Cardiac muscle cell (in vitro differentiated cells and primary cell): ENCODE results near the gene CCDC134. TPM values are rescaled to one million over a fixed set of nuclear protein-coding genes. Genes with fewer than 3 reads are reported as not detected.

Experiments
- DNase-seq, 2 donors: peaks; one replicate each; pipeline versions ENCODE4 v3.0.0 to v3.0.0-alpha.2; 2010 to 2017; ENCODE audit warnings: low read depth in 1 of 2, low spot score in 1 of 2
- H3K27ac ChIP-seq: fragments of 200-600 bp; sonication (generic); 2 replicates; pipeline ENCODE4 v1.5.1; 2016
- H3K27me3 ChIP-seq: fragments of 200-600 bp; sonication (generic); 2 replicates; pipeline ENCODE4 v1.6.0; 2016; ENCODE audit warnings: control low read depth
- H3K36me3 ChIP-seq: fragments of 200-600 bp; sonication (generic); 2 replicates; pipeline ENCODE4 v1.5.1; 2016; ENCODE audit warnings: control low read depth
- H3K4me1 ChIP-seq: fragments of 200-600 bp; sonication (generic); 2 replicates; pipeline ENCODE4 v1.8.1; 2017; ENCODE audit warnings: low read depth, mild to moderate bottlenecking, mixed run types
- H3K4me3 ChIP-seq: fragments of 200-600 bp; sonication (generic); 2 replicates; pipeline ENCODE4 v1.5.1; 2016; ENCODE audit warnings: mild to moderate bottlenecking
- H3K9me3 ChIP-seq: fragments of 200-600 bp; sonication (generic); 2 replicates; pipeline ENCODE4 v1.5.1; 2017; ENCODE audit warnings: low read depth, mild to moderate bottlenecking, control low read depth
- polyA plus RNA-seq: library from polyadenylated mRNA; unstranded; fragments of >200 nt; fragmentation: Nextera tagmentation; extraction: Ambion mirVana; gene quantifications from 2 replicates; pipeline ENCODE4 v1.2.1, GENCODE V29; 2016
- total RNA-seq: library from RNA; depleted of rRNA; stranded (reverse); fragments of >200 nt; gene quantifications from 2 replicates; pipeline ENCODE4 v1.2.3, GENCODE V29; 2016
- TF ChIP-seq, protein P1 (sequence below): IDR thresholded peaks from 2 replicates; pipeline ENCODE4 v1.5.1; 2012; ENCODE audit warnings: low read depth, mild to moderate bottlenecking, low read length

Gene CCDC134
- total and polyA plus RNA-seq, 2 experiments from 2014 or later, result 11.5 to 19.3 TPM

GRCh38 chr22:41762980-41763779, 37.3 kb upstream of the CCDC134 start:
- Histone ChIP-seq H3K4me1 (no peaks in the 10 kb centered on the region), H3K36me3 (no peaks in the 10 kb centered on the region), H3K9me3 (no peaks in the 10 kb centered on the region), H3K4me3 (no peak overlapping the region), H3K27ac (no peak overlapping the region), H3K27me3 (no peaks in the 10 kb centered on the region)
- DNase-seq, result peak; percentile 37 to 65
- TF ChIP-seq, protein P1, sequence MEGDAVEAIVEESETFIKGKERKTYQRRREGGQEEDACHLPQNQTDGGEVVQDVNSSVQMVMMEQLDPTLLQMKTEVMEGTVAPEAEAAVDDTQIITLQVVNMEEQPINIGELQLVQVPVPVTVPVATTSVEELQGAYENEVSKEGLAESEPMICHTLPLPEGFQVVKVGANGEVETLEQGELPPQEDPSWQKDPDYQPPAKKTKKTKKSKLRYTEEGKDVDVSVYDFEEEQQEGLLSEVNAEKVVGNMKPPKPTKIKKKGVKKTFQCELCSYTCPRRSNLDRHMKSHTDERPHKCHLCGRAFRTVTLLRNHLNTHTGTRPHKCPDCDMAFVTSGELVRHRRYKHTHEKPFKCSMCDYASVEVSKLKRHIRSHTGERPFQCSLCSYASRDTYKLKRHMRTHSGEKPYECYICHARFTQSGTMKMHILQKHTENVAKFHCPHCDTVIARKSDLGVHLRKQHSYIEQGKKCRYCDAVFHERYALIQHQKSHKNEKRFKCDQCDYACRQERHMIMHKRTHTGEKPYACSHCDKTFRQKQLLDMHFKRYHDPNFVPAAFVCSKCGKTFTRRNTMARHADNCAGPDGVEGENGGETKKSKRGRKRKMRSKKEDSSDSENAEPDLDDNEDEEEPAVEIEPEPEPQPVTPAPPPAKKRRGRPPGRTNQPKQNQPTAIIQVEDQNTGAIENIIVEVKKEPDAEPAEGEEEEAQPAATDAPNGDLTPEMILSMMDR, result peak; percentile 55

- no peak for DNase-seq
- no peaks in the 10 kb centered on the region for H3K36me3 ChIP-seq
- H3K27ac ChIP-seq, result no peak overlapping the region
- H3K4me1 ChIP-seq, result no peaks in the 10 kb centered on the region
- no peaks in the 10 kb centered on the region for H3K9me3 ChIP-seq
- TF ChIP-seq, protein P1, result no peak
- no peaks in the 10 kb centered on the region for H3K27me3 ChIP-seq
- no peak overlapping the region for H3K4me3 ChIP-seq
These were observed 34.0 kb upstream of the CCDC134 start for GRCh38 chr22:41766476-41766875.

DNA sequence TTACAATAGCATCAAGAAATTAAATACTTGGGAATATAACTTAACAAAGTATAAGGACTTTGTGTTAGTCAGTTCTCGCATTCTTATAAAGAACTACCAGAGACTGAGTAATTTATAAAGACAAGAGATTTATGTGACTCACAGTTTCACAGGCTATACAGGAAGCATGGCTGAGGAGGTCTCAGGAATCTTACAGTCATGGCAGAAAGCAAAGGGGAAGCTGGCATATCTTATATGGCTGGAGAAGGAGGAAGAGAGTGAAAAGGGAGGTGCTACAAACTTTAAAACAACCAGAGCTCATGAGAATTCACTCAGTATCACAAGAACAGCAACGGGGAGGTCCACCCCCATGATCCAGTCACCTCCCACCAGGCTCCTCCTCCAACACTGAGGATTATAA, 32.0 kb upstream of the CCDC134 start:
- Histone ChIP-seq H3K4me1 (no peaks in the 10 kb centered on the region), H3K36me3 (no peaks in the 10 kb centered on the region), H3K4me3 (no peak overlapping the region), H3K9me3 (no peaks in the 10 kb centered on the region), H3K27ac (no peak overlapping the region), H3K27me3 (no peaks in the 10 kb centered on the region)
- DNase-seq, result peak in 1 of 2 donors; percentile 44
- TF ChIP-seq, protein P1, result no peak

DNA sequence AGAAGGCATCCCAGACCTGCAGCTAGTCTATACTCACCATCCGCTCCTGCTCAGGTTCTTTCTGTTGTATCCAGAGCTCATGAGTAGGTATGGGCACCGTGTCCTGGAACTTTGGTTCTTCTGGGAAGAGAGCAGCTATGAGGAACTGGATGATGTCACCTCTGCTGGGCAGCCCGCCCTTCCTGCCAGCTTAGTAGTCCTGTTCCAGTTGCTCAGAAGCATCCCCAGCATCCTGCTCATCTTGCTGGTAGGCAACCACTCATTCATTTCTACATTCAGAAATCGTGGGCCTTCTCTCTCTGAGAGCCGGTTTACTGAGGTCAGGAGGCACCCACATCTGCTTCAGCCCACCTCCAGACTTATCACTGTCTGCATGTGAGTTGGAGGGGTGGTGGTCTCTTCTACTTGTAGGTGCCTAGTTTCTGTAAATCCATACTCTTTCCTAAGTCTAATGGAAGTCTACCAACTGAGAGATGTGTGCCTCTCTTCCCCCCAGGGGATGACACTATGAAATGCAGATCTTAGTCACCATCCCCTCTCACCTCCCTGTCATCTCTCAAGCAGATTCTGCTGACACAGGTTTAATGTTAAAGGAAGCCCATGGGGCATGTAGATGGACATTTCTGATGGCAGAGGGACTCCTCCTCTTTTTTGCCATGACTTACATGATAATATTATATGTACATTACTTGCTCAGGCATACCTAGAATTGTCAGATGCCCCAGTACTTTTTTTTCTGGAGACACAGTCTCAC, 29.6 kb upstream of the CCDC134 start:
- no peak overlapping the region for H3K27ac ChIP-seq
- H3K36me3 ChIP-seq, result no peaks in the 10 kb centered on the region
- TF ChIP-seq, protein P1, result no peak
- no peak overlapping the region for H3K4me3 ChIP-seq
- H3K27me3 ChIP-seq, result no peaks in the 10 kb centered on the region
- no peaks in the 10 kb centered on the region for H3K9me3 ChIP-seq
- H3K4me1 ChIP-seq, result no peaks in the 10 kb centered on the region
- no peak for DNase-seq

GRCh38 chr22:41772198-41772597, 28.3 kb upstream of the CCDC134 start:
- Histone ChIP-seq H3K4me3 (no peak overlapping the region), H3K36me3 (no peaks in the 10 kb centered on the region), H3K27ac (no peak overlapping the region), H3K4me1 (no peaks in the 10 kb centered on the region), H3K9me3 (no peaks in the 10 kb centered on the region), H3K27me3 (no peaks in the 10 kb centered on the region)
- TF ChIP-seq, protein P1, result no peak
- DNase-seq, result no peak
